Neural cell (in vitro differentiated cells): ENCODE measurements around the gene IGIP. TPM values are rescaled to one million over a fixed set of nuclear protein-coding genes. Genes with fewer than 3 reads are reported as not detected.

Experiments
- H2AFZ ChIP-seq: fragments of 200-600, 300-800 bp; sonication (generic), shearing (Covaris generic); 2 replicates; pipeline ENCODE4 v1.6.0; 2014; ENCODE audit warnings: low read depth, mild to moderate bottlenecking, antibody characterized with exemption, low read length, moderate library complexity
- H3F3A ChIP-seq: fragments of 200-600 bp; shearing (Covaris generic); 2 replicates; pipeline ENCODE4 v1.6.1; 2016; ENCODE audit warnings: mild to moderate bottlenecking, moderate library complexity, mixed read lengths, antibody characterized with exemption, low read length; ENCODE audit not compliant: insufficient read depth, poor library complexity, severe bottlenecking
- H3K27ac ChIP-seq: fragments of 200-600, 300-800 bp; sonication (generic), shearing (Covaris generic); 2 replicates; pipeline ENCODE4 v1.5.1; 2014; ENCODE audit warnings: mild to moderate bottlenecking, low read length, moderate library complexity
- H3K27me3 ChIP-seq: fragments of 300-800, 200-600 bp; sonication (generic), shearing (Covaris generic); 2 replicates; pipeline ENCODE4 v1.6.0; 2014; ENCODE audit warnings: mild to moderate bottlenecking, low read depth, low read length, moderate library complexity; ENCODE audit not compliant: insufficient read depth
- H3K36me3 ChIP-seq: fragments of 300-800, 200-600 bp; sonication (generic), shearing (Covaris generic); 2 replicates; pipeline ENCODE4 v1.5.1; 2014; ENCODE audit warnings: mild to moderate bottlenecking, antibody characterized with exemption, low read length, moderate library complexity; ENCODE audit not compliant: insufficient read depth
- H3K4me2 ChIP-seq: fragments of 300-800, 200-600 bp; sonication (generic), shearing (Covaris generic); 2 replicates; pipeline ENCODE4 v1.6.0; 2014; ENCODE audit warnings: mild to moderate bottlenecking, low read length
- H3K4me3 ChIP-seq: fragments of 300-800, 200-600 bp; sonication (generic), shearing (Covaris generic); 2 replicates; pipeline ENCODE4 v1.5.1; 2014; ENCODE audit warnings: mild to moderate bottlenecking, low read length, moderate library complexity
- H3K79me2 ChIP-seq: fragments of 200-600 bp; shearing (Covaris generic); replicated peaks from 2 replicates; pipeline ENCODE4 v1.6.0; 2014; ENCODE audit warnings: mild to moderate bottlenecking, low read length, moderate library complexity; ENCODE audit not compliant: insufficient read depth
- H3K9ac ChIP-seq: fragments of 300-800, 200-600 bp; sonication (generic), shearing (Covaris generic); 2 replicates; pipeline ENCODE4 v1.6.1; 2016; ENCODE audit warnings: mild to moderate bottlenecking, low read length, mixed read lengths
- H3K9me2 ChIP-seq: fragments of 200-600 bp; shearing (Covaris generic); 2 replicates; pipeline ENCODE4 v1.6.1; 2016; ENCODE audit warnings: mild to moderate bottlenecking, low read length, mixed read lengths; ENCODE audit not compliant: insufficient read depth
- H3K9me3 ChIP-seq: fragments of 200-600, 300-800 bp; sonication (generic), shearing (Covaris generic); 2 replicates; pipeline ENCODE4 v1.6.1; 2016; ENCODE audit warnings: mild to moderate bottlenecking, mixed run types, low read length, moderate library complexity, mixed read lengths
- H4K20me1 ChIP-seq: fragments of 200-600 bp; shearing (Covaris generic); 2 replicates; pipeline ENCODE4 v1.6.1; 2016; ENCODE audit warnings: mild to moderate bottlenecking, mixed run types; ENCODE audit not compliant: insufficient read depth
- EP300 ChIP-seq: fragments of 450-650 bp; conservative IDR thresholded peaks from 2 replicates; pipeline ENCODE4 v1.6.1; 2014; ENCODE audit warnings: antibody characterized with exemption, mild to moderate bottlenecking, moderate library complexity; ENCODE audit not compliant: poor library complexity, severe bottlenecking
- EZH2 ChIP-seq: fragments of 200-600, 300-800 bp; shearing (Covaris generic), sonication (generic); IDR thresholded peaks from 2 replicates; pipeline ENCODE4 v1.6.1; 2014; ENCODE audit warnings: antibody characterized with exemption, low read length, borderline replicate concordance, mild to moderate bottlenecking; ENCODE audit not compliant: insufficient read depth, poor library complexity, severe bottlenecking
- MXI1 ChIP-seq: fragments of 450-650 bp; conservative IDR thresholded peaks from 2 replicates; pipeline ENCODE4 v1.6.1; 2014; ENCODE audit warnings: antibody characterized with exemption, mild to moderate bottlenecking; ENCODE audit not compliant: poor library complexity, severe bottlenecking
- POLR2AphosphoS5 ChIP-seq: IDR thresholded peaks from 2 replicates; pipeline ENCODE4 v1.6.1; 2012
- RAD21 ChIP-seq: fragments of 450-650 bp; conservative IDR thresholded peaks from 2 replicates; pipeline ENCODE4 v1.6.1; 2014; ENCODE audit warnings: antibody characterized with exemption, mild to moderate bottlenecking, moderate library complexity
- SMC3 ChIP-seq: fragments of 450-650 bp; conservative IDR thresholded peaks from 2 replicates; pipeline ENCODE4 v1.6.1; 2014; ENCODE audit warnings: antibody characterized with exemption, mild to moderate bottlenecking, moderate library complexity; ENCODE audit not compliant: poor library complexity
- TAF1 ChIP-seq: IDR thresholded peaks from 2 replicates; pipeline ENCODE4 v1.6.1; 2012; ENCODE audit warnings: low read depth
- polyA plus RNA-seq: library from polyadenylated mRNA; depleted of rRNA; stranded (reverse); fragments of >200 nt; gene quantifications from 2 replicates; pipeline ENCODE4 v1.2.3, GENCODE V29; 2014
- TF ChIP-seq, protein P1 (sequence below): fragments of 450-650 bp; IDR thresholded peaks from 2 replicates; pipeline ENCODE4 v1.5.1; 2014; ENCODE audit warnings: antibody characterized with exemption, mild to moderate bottlenecking, moderate library complexity; ENCODE audit not compliant: poor library complexity, severe bottlenecking
- TF ChIP-seq, protein P2 (sequence below): IDR thresholded peaks from 2 replicates; pipeline ENCODE4 v1.6.1; 2012; ENCODE audit warnings: borderline replicate concordance

IGIP gene
- polyA plus RNA-seq, 1 donor from 2014 or later = 4.4 TPM

GRCh38 chr5:140140435-140140834, 14.7 kb downstream of the IGIP start:
- TF ChIP-seq SMC3 (no peak), POLR2AphosphoS5 (no peak), EP300 (no peak), EZH2 (no peak), RAD21 (no peak), TAF1 (no peak), MXI1 (no peak)
- TF ChIP-seq, protein P1, sequence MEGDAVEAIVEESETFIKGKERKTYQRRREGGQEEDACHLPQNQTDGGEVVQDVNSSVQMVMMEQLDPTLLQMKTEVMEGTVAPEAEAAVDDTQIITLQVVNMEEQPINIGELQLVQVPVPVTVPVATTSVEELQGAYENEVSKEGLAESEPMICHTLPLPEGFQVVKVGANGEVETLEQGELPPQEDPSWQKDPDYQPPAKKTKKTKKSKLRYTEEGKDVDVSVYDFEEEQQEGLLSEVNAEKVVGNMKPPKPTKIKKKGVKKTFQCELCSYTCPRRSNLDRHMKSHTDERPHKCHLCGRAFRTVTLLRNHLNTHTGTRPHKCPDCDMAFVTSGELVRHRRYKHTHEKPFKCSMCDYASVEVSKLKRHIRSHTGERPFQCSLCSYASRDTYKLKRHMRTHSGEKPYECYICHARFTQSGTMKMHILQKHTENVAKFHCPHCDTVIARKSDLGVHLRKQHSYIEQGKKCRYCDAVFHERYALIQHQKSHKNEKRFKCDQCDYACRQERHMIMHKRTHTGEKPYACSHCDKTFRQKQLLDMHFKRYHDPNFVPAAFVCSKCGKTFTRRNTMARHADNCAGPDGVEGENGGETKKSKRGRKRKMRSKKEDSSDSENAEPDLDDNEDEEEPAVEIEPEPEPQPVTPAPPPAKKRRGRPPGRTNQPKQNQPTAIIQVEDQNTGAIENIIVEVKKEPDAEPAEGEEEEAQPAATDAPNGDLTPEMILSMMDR = no peak
- TF ChIP-seq, protein P2, sequence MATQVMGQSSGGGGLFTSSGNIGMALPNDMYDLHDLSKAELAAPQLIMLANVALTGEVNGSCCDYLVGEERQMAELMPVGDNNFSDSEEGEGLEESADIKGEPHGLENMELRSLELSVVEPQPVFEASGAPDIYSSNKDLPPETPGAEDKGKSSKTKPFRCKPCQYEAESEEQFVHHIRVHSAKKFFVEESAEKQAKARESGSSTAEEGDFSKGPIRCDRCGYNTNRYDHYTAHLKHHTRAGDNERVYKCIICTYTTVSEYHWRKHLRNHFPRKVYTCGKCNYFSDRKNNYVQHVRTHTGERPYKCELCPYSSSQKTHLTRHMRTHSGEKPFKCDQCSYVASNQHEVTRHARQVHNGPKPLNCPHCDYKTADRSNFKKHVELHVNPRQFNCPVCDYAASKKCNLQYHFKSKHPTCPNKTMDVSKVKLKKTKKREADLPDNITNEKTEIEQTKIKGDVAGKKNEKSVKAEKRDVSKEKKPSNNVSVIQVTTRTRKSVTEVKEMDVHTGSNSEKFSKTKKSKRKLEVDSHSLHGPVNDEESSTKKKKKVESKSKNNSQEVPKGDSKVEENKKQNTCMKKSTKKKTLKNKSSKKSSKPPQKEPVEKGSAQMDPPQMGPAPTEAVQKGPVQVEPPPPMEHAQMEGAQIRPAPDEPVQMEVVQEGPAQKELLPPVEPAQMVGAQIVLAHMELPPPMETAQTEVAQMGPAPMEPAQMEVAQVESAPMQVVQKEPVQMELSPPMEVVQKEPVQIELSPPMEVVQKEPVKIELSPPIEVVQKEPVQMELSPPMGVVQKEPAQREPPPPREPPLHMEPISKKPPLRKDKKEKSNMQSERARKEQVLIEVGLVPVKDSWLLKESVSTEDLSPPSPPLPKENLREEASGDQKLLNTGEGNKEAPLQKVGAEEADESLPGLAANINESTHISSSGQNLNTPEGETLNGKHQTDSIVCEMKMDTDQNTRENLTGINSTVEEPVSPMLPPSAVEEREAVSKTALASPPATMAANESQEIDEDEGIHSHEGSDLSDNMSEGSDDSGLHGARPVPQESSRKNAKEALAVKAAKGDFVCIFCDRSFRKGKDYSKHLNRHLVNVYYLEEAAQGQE = no peak
- peaks cover 9% of the 10 kb centered on the region for H3K27me3 ChIP-seq
- no peak overlapping the region for H2AFZ ChIP-seq
- no peak overlapping the region for H3K27ac ChIP-seq
- no peaks in the 10 kb centered on the region for H3K9me3 ChIP-seq
- H3K4me3 ChIP-seq = no peak overlapping the region
- no peak overlapping the region for H3K4me2 ChIP-seq
- H3F3A ChIP-seq = no peaks in the 10 kb centered on the region
- no peaks in the 10 kb centered on the region for H3K9me2 ChIP-seq
- no peak overlapping the region for H3K9ac ChIP-seq
- H3K79me2 ChIP-seq = no peaks in the 10 kb centered on the region
- H4K20me1 ChIP-seq = no peaks in the 10 kb centered on the region
- no peaks in the 10 kb centered on the region for H3K36me3 ChIP-seq

DNA sequence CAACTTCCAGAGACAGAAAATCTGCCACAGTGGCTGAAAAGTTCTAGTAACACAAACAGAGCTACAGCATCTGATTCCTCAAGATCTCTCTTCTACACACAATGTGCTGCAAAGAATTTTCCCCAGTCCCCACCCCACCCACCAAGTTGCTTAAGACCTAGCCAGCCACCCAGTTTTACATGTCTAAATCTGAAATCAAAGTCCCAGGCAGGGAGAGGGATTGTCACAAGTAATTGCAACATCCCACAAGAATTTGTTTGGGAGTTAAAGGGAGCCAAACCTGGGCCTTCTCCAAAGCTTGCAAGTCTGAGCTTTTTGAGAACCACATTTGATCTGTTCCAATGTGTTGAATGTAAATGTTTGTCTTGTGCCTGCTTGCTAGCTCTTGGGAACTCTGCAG, 15.5 kb downstream of the IGIP start:
- Histone ChIP-seq H3F3A (no peaks in the 10 kb centered on the region), H3K79me2 (no peaks in the 10 kb centered on the region), H3K27me3 (peaks cover 17% of the 10 kb centered on the region), H3K4me2 (no peak overlapping the region), H3K9ac (no peak overlapping the region), H3K9me3 (no peaks in the 10 kb centered on the region), H3K4me3 (no peak overlapping the region), H3K27ac (no peak overlapping the region), H3K36me3 (no peaks in the 10 kb centered on the region), H3K9me2 (no peaks in the 10 kb centered on the region), H4K20me1 (no peaks in the 10 kb centered on the region), H2AFZ (no peak overlapping the region)
- no peak for TF ChIP-seq RAD21
- TF ChIP-seq, protein P1 = no peak
- TF ChIP-seq MXI1 = no peak
- TF ChIP-seq SMC3 = no peak
- no peak for TF ChIP-seq EZH2
- TF ChIP-seq EP300 = no peak
